HG03139 (cell line): ENCODE data around the gene TSHZ2.

Source experiments
- ATAC-seq: cut with Tn5 transposase; IDR thresholded peaks from one replicate; pipeline ENCODE4 v1.9.1; 2021; ENCODE audit not compliant: unreplicated experiment

Gene TSHZ2

GRCh38 chr20:53190225-53190624 lies 218.1 kb downstream of the TSHZ2 start:
- ATAC-seq, result no peak

GRCh38 chr20:53191957-53192356 lies 219.8 kb downstream of the TSHZ2 start:
- no peak for ATAC-seq

- ATAC-seq, result no peak
Observed at GRCh38 chr20:53194306-53195290, 222.4 kb downstream of the TSHZ2 start.

DNA sequence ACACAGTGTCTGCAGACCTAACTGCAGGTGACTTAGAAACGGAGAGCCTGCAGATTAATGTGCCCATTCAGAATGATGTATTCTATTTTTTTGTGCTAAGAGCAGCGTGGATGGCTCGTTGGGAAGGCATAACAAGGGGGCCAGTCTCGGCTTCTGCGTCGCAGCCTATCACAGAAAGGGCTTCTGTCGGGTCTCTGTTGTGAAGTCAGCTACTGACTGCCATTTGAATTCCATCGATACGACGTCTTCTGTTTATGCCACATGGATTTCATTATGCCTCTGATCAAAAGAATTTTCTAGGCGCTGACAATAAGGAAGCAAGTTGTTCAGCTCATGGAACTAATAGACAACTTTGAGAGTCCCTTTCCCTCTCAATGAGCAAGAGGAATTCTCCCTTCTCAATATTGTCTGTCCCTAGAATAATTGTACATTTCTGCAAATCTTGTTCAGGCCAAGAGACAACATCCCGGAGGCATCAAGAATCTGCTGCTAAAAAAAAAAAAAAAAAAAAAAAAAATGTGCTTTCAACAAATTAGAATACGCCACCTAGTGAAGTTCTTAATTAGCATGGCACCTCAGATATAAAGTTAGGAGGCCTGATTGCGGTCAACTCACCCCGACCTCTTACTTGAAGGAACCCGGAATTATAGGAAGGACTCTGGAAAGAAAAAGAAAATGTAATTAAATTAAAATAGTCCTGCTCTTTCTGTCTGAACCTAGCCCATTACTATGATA lies 223.9 kb downstream of the TSHZ2 start:
- ATAC-seq, result no peak

- no peak for ATAC-seq
Observed at GRCh38 chr20:53201588-53201987, 229.4 kb downstream of the TSHZ2 start.

- no peak for ATAC-seq
Observed at GRCh38 chr20:53202777-53203176, 230.6 kb downstream of the TSHZ2 start.

DNA sequence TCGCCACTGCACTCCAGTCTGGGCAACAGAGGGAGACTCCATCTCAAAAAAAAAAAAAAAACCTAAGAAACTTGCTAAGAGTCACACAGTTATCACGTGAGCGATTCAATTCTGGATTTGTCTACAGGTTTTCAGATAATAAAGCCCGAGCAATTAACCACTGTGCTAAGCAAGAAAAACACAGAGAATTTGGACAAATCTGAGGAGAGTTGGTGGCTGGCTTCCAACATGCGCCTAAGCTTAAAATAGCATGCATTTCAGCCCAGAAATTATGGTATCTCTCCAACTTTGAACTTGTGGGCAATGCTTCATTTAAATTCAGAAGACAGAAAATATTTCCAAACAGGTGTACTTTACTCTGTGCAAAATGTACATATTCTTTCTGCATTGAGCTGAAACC lies 232.9 kb downstream of the TSHZ2 start:
- no peak for ATAC-seq

GRCh38 chr20:53208110-53208832 lies 236.1 kb downstream of the TSHZ2 start:
- no peak for ATAC-seq

DNA sequence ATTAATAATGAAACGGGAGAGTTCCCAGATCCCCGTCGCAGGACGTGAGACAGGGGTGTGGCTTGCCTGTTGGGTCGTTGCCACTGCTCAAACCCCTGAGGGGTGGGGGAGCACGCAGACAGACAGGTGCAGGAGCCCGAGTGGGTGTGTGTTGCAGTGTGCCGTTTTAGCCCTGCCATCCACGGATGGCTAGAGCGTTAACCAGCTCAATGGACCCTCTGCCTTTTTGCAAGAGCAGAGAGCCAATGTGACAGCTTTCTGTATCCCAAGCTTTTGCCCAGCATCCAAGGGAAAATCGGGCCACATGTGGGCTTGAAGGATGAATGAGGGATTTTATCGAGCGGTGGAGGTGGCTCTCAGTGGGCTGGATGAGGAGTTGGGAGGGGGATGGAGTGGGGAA lies 237.9 kb downstream of the TSHZ2 start:
- ATAC-seq, result no peak

DNA sequence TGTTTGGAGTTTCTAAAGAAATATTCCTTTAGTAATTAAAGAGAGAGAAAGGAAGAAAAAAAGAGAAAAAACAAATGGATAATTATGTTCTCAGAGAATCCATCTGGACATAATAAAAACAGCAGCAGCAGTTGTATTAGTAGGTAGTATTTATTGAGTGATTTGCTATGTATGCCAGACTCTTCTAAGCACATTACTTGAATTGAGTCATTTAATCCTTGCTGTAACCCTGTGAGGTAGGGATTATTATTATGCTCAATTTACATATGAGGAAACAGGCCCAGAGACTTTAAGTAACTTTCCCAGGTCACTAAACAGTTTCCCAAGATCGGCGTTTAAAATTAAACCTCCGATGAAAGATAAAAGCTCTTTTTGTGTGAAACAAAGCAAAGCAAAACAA lies 238.8 kb downstream of the TSHZ2 start:
- no peak for ATAC-seq

DNA sequence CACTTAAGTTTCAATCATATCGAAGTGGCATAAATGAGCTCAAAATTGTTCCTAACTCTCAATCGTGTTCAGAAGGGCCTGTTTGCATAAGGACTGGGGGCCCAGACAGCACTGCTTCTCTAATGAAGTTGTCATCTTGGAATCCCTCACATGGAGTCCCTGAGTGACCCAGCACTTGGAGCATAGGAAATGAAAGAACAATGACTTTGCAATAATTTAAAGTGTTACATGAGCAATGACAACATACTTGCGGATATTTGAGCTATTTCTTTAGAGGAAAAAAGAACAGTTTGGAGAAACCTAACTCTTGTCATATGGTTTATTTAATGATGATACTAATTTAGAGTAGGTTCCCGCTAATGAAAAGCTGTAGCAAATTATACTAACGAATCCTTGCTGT lies 239.9 kb downstream of the TSHZ2 start:
- no peak for ATAC-seq

GRCh38 chr20:53214392-53214791 lies 242.2 kb downstream of the TSHZ2 start:
- no peak for ATAC-seq

- no peak for ATAC-seq
Observed at GRCh38 chr20:53215166-53215565, 243.0 kb downstream of the TSHZ2 start.

GRCh38 chr20:53216478-53216855 lies 244.3 kb downstream of the TSHZ2 start:
- no peak for ATAC-seq

DNA sequence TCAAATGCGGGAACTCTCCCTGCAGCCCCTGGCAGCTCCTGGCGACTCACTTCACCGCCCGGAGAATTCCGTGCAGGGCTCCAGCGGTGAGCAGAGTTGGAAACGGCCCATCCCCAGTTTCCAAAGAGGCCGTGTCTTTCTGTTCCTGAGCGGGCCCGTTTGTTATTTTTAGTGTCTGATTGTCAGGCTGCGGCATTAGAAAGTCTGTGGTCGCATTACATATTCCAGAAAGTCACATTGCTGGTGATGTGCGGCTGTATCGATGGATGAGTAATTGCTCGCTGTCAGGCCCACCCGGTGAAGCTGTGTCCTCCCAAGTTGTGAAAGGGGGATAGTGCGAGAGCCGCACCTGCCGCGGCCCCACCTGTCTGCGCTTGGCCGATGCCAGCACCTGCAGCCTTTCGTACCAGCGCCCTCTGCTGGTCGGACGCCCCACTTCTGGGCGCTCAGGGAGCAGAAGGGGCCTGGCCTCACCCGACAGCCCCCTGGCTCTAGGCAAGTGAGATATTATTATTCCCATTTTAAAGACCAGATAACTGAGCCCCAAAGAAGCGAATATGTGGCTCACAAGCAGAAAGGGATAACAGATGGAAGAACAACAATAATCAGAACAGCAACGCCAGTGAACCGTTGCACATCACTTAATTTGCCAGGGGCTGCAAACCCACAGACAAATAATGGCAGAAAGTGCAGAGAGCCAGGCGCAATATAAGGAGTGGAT lies 244.9 kb downstream of the TSHZ2 start:
- ATAC-seq, result peak; percentile 71

GRCh38 chr20:53220482-53221307 lies 248.5 kb downstream of the TSHZ2 start:
- ATAC-seq, result no peak

GRCh38 chr20:53221731-53222130 lies 249.6 kb downstream of the TSHZ2 start:
- no peak for ATAC-seq

DNA sequence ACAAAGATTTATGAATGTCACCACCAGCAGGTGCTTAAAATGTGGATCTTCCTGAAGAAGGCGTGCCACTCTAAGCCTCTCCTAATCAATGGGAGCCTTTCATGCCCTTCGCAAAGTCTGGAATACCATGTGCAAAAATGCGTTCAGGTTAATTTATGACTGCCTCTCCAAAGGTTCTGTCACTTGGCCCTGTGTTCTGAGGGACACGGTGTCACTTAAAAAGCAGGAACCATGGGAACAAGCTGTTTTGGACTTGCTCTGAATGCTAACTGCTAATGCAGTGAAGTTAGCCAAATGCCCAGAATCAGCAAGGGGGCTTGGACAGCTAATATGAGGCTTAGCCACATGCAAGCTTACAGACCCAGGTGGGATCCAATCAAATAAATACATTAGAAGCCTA lies 250.3 kb downstream of the TSHZ2 start:
- ATAC-seq, result no peak

GRCh38 chr20:53222932-53223331 lies 250.8 kb downstream of the TSHZ2 start:
- ATAC-seq, result no peak

DNA sequence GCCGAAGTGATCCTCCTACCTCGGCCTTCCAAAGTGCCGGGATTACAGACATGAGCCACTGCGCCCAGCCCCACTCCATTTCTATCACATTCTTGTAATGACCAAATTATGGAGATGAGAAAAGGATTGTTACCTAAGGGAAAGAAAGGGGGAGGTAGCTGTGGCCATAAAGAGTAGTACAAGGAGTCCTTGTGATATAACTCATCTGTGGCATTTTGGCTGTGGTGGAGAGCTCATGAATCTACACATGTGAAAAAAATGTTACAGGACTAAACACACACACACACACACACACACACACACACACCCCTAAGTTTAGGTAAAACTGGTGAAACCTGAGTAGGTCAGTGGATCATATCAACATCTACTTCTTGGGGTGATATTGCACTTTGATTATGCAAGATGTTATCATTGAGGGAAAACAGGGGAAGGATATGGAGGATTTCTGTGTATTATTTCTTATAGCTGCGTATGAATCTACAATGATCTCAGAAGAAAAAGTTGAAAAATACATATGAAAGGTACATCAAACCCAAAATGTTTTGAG lies 251.5 kb downstream of the TSHZ2 start:
- ATAC-seq, result no peak
